ENCODE results near the gene PTPRE.

The PTPRE gene

DNA sequence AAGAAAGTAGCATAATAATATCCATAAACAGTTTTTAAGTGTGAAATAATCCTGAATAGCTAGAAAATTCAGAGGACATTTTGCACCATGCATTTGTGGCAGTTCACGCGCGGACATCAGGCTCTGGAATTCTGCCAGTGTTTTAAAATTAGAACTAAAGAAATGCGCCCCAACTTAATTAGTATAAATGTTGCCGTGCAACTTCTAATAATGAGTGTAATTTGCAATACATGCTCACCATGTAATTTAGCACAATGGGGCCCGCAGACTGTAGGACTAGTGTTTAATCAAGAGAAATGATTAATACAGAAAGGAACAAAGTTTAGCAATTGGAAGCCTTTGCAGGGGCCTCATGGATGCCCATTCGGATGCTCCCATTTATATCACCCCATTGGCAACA, 96.6 kb downstream of the PTPRE start:
- Histone ChIP-seq H3K9me3 (ENCODE audit: control insufficient read depth, low read length) (no peaks in the 10 kb centered on the region), H2AFZ (no peak overlapping the region), H3K27me3 (ENCODE audit: control insufficient read depth, insufficient read depth, low read length) (no peaks in the 10 kb centered on the region), H3K4me1 (no peaks in the 10 kb centered on the region), H3K4me3 (ENCODE audit: low read depth, low read length) (no peak overlapping the region), H3K27ac (no peak overlapping the region), H3K4me2 (ENCODE audit: low read length) (no peak overlapping the region), H3K9ac (no peak overlapping the region), H3K79me2 (no peaks in the 10 kb centered on the region), H3K36me3 (ENCODE audit: control insufficient read depth, insufficient read depth, low read length) (no peaks in the 10 kb centered on the region)
- no peak for TF ChIP-seq CTCF (IDR thresholded peaks at IDR 0.05)

DNA sequence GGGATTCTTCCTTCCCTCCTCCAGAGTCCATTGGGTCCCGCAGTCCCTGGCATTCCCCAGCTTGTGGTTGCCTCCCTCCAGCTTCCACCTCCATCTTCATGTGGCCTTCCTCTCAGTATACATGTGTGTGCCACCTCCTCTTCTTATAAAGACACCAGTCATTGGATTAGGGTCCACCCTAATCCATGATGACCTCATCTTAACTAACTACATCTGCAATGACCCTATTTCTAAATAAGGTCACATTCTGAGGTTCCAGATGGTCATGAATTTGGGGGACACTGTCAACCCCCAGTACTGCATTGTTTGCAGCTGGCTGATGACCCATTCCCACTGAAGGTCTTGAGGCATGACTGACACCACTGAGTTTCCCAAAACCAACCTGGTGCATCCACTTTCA, 99.0 kb downstream of the PTPRE start:
- Histone ChIP-seq H3K9me3 (ENCODE audit: control insufficient read depth, low read length) (no peaks in the 10 kb centered on the region), H3K27ac (no peak overlapping the region), H3K36me3 (ENCODE audit: control insufficient read depth, insufficient read depth, low read length) (no peaks in the 10 kb centered on the region), H2AFZ (no peak overlapping the region), H3K4me1 (no peaks in the 10 kb centered on the region), H3K27me3 (ENCODE audit: control insufficient read depth, insufficient read depth, low read length) (no peaks in the 10 kb centered on the region), H3K4me3 (ENCODE audit: low read depth, low read length) (no peak overlapping the region), H3K79me2 (no peaks in the 10 kb centered on the region), H3K9ac (no peak overlapping the region), H3K4me2 (ENCODE audit: low read length) (no peak overlapping the region)
- no peak for TF ChIP-seq CTCF (IDR thresholded peaks at IDR 0.05)

DNA sequence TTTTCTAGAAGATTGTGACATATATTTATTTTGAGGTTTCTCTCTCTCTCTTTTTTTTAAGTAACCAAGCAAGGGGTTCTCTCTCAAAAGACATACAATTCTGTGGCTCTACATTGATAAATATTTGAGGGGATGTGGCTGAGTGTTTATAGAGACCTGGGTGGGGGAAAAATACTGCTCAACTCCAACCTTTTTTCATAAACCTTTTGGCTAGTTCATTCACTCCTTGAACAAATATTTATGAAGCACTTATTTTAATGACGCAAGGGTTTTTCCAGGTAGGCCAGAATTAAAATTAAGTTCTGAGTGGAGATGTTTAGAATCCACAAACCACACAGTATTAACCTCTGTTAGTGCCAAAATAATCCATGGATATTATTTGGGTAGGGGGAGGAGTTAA, 100.2 kb downstream of the PTPRE start:
- no peak overlapping the region for H2AFZ ChIP-seq
- H3K9me3 ChIP-seq (ENCODE audit: control insufficient read depth, low read length), result no peaks in the 10 kb centered on the region
- no peak overlapping the region for H3K27ac ChIP-seq
- H3K4me2 ChIP-seq (ENCODE audit: low read length), result no peak overlapping the region
- H3K4me1 ChIP-seq, result no peaks in the 10 kb centered on the region
- H3K9ac ChIP-seq, result no peak overlapping the region
- TF ChIP-seq CTCF (IDR thresholded peaks at IDR 0.05), result no peak
- H3K79me2 ChIP-seq, result no peaks in the 10 kb centered on the region
- no peaks in the 10 kb centered on the region for H3K27me3 ChIP-seq (ENCODE audit: control insufficient read depth, insufficient read depth, low read length)
- no peak overlapping the region for H3K4me3 ChIP-seq (ENCODE audit: low read depth, low read length)
- H3K36me3 ChIP-seq (ENCODE audit: control insufficient read depth, insufficient read depth, low read length), result no peaks in the 10 kb centered on the region

GRCh38 chr10:128007971-128008370, 101.1 kb downstream of the PTPRE start:
- no peaks in the 10 kb centered on the region for H3K36me3 ChIP-seq (ENCODE audit: control insufficient read depth, insufficient read depth, low read length)
- no peaks in the 10 kb centered on the region for H3K4me1 ChIP-seq
- no peaks in the 10 kb centered on the region for H3K9me3 ChIP-seq (ENCODE audit: control insufficient read depth, low read length)
- H3K27me3 ChIP-seq (ENCODE audit: control insufficient read depth, insufficient read depth, low read length), result no peaks in the 10 kb centered on the region
- H3K4me2 ChIP-seq (ENCODE audit: low read length), result no peak overlapping the region
- no peaks in the 10 kb centered on the region for H3K79me2 ChIP-seq
- no peak overlapping the region for H2AFZ ChIP-seq
- no peak overlapping the region for H3K4me3 ChIP-seq (ENCODE audit: low read depth, low read length)
- no peak overlapping the region for H3K27ac ChIP-seq
- H3K9ac ChIP-seq, result no peak overlapping the region
- TF ChIP-seq CTCF (IDR thresholded peaks at IDR 0.05), result no peak

- H3K4me3 ChIP-seq (ENCODE audit: low read depth, low read length), result no peak overlapping the region
- no peaks in the 10 kb centered on the region for H3K36me3 ChIP-seq (ENCODE audit: control insufficient read depth, insufficient read depth, low read length)
- TF ChIP-seq CTCF (IDR thresholded peaks at IDR 0.05), result no peak
- no peak overlapping the region for H3K9ac ChIP-seq
- H3K79me2 ChIP-seq, result no peaks in the 10 kb centered on the region
- H3K27me3 ChIP-seq (ENCODE audit: control insufficient read depth, insufficient read depth, low read length), result no peaks in the 10 kb centered on the region
- H3K27ac ChIP-seq, result no peak overlapping the region
- no peak overlapping the region for H2AFZ ChIP-seq
- no peak overlapping the region for H3K4me2 ChIP-seq (ENCODE audit: low read length)
- H3K9me3 ChIP-seq (ENCODE audit: control insufficient read depth, low read length), result no peaks in the 10 kb centered on the region
- no peaks in the 10 kb centered on the region for H3K4me1 ChIP-seq
Measured at GRCh38 chr10:128008521-128009250, 101.8 kb downstream of the PTPRE start.

Measured in parathyroid adenoma (tissue), 2 donors.